ENCODE data around the gene VMAC. TPM values are rescaled to one million over a fixed set of nuclear protein-coding genes. Genes with fewer than 3 reads are reported as not detected.

Gene VMAC
- total and polyA plus RNA-seq, 2 of the 8 experiments (the other 6 are each of a cell fraction or from before 2014, with no cell fraction given): 1.3 to 2.2 TPM

DNA sequence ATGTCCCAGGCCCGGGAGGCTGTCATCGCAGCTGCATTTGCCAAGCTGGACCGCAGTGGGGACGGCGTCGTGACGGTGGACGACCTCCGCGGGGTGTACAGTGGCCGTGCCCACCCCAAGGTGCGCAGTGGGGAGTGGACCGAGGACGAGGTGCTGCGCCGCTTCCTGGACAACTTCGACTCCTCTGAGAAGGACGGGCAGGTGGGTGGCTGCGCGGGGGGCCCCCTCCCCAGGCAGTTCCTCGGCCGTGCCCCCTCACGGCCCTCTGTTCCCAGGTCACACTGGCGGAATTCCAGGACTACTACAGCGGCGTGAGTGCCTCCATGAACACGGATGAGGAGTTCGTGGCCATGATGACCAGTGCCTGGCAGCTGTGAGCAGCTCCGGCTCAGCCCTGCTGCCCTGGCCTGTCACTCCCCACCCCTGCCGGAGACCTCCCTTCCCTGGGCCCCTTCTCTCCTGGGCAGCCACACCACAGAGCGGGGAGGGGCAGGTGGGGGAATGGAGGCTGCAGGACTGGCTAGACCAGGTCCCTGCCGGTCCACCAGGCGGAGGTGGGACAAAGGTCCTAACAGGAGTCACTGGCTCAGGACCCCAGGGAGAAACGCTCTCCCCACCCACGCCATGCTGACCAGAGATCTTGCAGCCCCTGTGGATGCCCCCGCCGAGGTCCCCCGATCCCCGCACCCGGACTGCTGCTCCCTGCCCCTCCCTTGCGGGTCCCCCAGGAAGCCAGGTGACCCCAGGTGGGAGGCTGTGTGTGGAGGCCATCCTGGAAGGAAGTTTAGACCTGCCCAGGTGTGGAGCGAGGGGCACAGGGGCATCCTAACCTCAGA is 10.5 kb downstream of the VMAC start (continued):
- TF ChIP-seq RFX5 (IDR thresholded peaks at IDR 0.05; ENCODE audit: borderline replicate concordance, low read depth, low read length): no peak
